Stimulated activated naive CD8-positive, alpha-beta T cell treated with anti-CD3 and anti-CD28 coated beads, Interleukin-15, Interleukin-2, amounts not matched to agents 100 U/mL and 50 U/mL, for 24 hours (primary cell): ENCODE data around the gene B3GNT4.
A peak's percentile ranks its signal among the peaks of the same experiment; 100 is the strongest.
"Not testable (repeated sequence)": the region's sequence is repeated elsewhere in the genome, so short reads cannot be mapped to it uniquely, and the experiment has no call there.

Source experiments
- ATAC-seq: fragments of 150-1000 bp; cut with Tn5 transposase; one replicate; pipeline ENCODE4 v1.10.0; 2021
- DNase-seq: peaks from one replicate; pipeline ENCODE4 v3.0.0; 2021

B3GNT4 gene

GRCh38 chr12:122225683-122226365, 22.3 kb downstream of the B3GNT4 start, which contains the start of gene DIABLO:
DIABLO (minus strand) TSS chr12:122226052; CDS start chr12:122226014, 38 bp downstream.
- DNase-seq (peak; percentile 100), ATAC-seq (peak; percentile 95)

- DNase-seq, result no peak
- ATAC-seq, result no peak
These were observed 23.0 kb downstream of the B3GNT4 start for GRCh38 chr12:122226366-122227125.

- ATAC-seq, result no peak
- peak; percentile 51 for DNase-seq
These were observed 23.8 kb downstream of the B3GNT4 start for GRCh38 chr12:122227341-122227740.

- DNase-seq (no peak), ATAC-seq (no peak)
These were observed 24.6 kb downstream of the B3GNT4 start for GRCh38 chr12:122228092-122228491.

- DNase-seq, result no peak
- ATAC-seq, result no peak
These were observed 27.3 kb downstream of the B3GNT4 start for GRCh38 chr12:122230798-122231197.

GRCh38 chr12:122232691-122233090, 29.2 kb downstream of the B3GNT4 start:
- DNase-seq (no peak), ATAC-seq (no peak)

GRCh38 chr12:122235741-122236140, 32.2 kb downstream of the B3GNT4 start:
- ATAC-seq (no peak), DNase-seq (no peak)

- ATAC-seq, result no peak
- no peak for DNase-seq
These were observed 35.4 kb downstream of the B3GNT4 start for GRCh38 chr12:122238861-122239260.

- ATAC-seq (no peak), DNase-seq (no peak)
These were observed 40.5 kb downstream of the B3GNT4 start for GRCh38 chr12:122243965-122244364.

- peak; percentile 65 for ATAC-seq
- DNase-seq, result no peak
These were observed 41.3 kb downstream of the B3GNT4 start for GRCh38 chr12:122244565-122245371.

- ATAC-seq (no peak), DNase-seq (no peak)
These were observed 42.0 kb downstream of the B3GNT4 start for GRCh38 chr12:122245553-122245952.

- DNase-seq, result no peak
- ATAC-seq, result no peak
These were observed 46.5 kb downstream of the B3GNT4 start for GRCh38 chr12:122250047-122250446.

GRCh38 chr12:122250536-122250935, 47.0 kb downstream of the B3GNT4 start:
- DNase-seq, result no peak
- ATAC-seq, result no peak

- not testable (repeated sequence) for DNase-seq, ATAC-seq
These were observed 55.0 kb downstream of the B3GNT4 start for GRCh38 chr12:122258462-122258861.
